Measurements from ENCODE around the gene CNGA3. TPM values are rescaled to one million over a fixed set of nuclear protein-coding genes. Genes with fewer than 3 reads are reported as not detected.

CNGA3 gene
- total and polyA plus RNA-seq, 8 donors = 0.12 to 6.4 (median 0.14) TPM; not detected in 3

- Histone ChIP-seq H3K4me1 (no peaks in the 10 kb centered on the region), H3K9me3 (no peaks in the 10 kb centered on the region), H3K36me3 (no peaks in the 10 kb centered on the region), H3K4me3 (no peak overlapping the region), H3K27me3 (peaks cover 0 to 14% (median 0%) of the 10 kb centered on the region in 3 donors), H3K27ac (no peak overlapping the region)
- DNase-seq = no peak
- TF ChIP-seq POLR2AphosphoS5 (IDR thresholded peaks at IDR 0.05) (no peak), POLR2A (IDR thresholded peaks at IDR 0.05) (no peak), EP300 (IDR thresholded peaks at IDR 0.05) (no peak), CTCF (IDR thresholded peaks at IDR 0.05) (no peak)
- intact Hi-C loops (cut with DNase I; ENCODE audit: low total_unique reads) = no loop called here
- 68 to 79% (median 71%) methylated on average over 4 of the region's 4 CpGs for WGBS, 5 donors
Measured at GRCh38 chr2:98399140-98399539, 52.9 kb downstream of the CNGA3 start.

- H3K36me3 ChIP-seq = no peaks in the 10 kb centered on the region
- intact Hi-C loops (cut with DNase I; ENCODE audit: low total_unique reads) = no loop called here
- DNase-seq = no peak
- no peaks in the 10 kb centered on the region for H3K9me3 ChIP-seq
- TF ChIP-seq CTCF (IDR thresholded peaks at IDR 0.05) (no peak), POLR2A (IDR thresholded peaks at IDR 0.05) (no peak), POLR2AphosphoS5 (IDR thresholded peaks at IDR 0.05) (no peak), EP300 (IDR thresholded peaks at IDR 0.05) (no peak)
- no peaks in the 10 kb centered on the region for H3K4me1 ChIP-seq
- no peak overlapping the region for H3K27ac ChIP-seq
- no peak overlapping the region for H3K4me3 ChIP-seq
- no peaks in the 10 kb centered on the region for H3K27me3 ChIP-seq
Measured at GRCh38 chr2:98403878-98404277, 57.6 kb downstream of the CNGA3 start.

- WGBS, 5 donors = 78 to 95% (median 87%) methylated on average over 2 of the region's 2 CpGs
- DNase-seq = no peak
- H3K27me3 ChIP-seq = no peaks in the 10 kb centered on the region
- no peaks in the 10 kb centered on the region for H3K36me3 ChIP-seq
- no peak overlapping the region for H3K27ac ChIP-seq
- intact Hi-C loops (cut with DNase I; ENCODE audit: low total_unique reads) = no loop called here
- no peaks in the 10 kb centered on the region for H3K4me1 ChIP-seq
- TF ChIP-seq EP300 (IDR thresholded peaks at IDR 0.05) (no peak), CTCF (IDR thresholded peaks at IDR 0.05) (no peak), POLR2A (IDR thresholded peaks at IDR 0.05) (no peak), POLR2AphosphoS5 (IDR thresholded peaks at IDR 0.05) (no peak)
- no peaks in the 10 kb centered on the region for H3K9me3 ChIP-seq
- no peak overlapping the region for H3K4me3 ChIP-seq
Measured at GRCh38 chr2:98404556-98405250, 58.4 kb downstream of the CNGA3 start.

- no peak for TF ChIP-seq EP300 (IDR thresholded peaks at IDR 0.05)
- TF ChIP-seq POLR2AphosphoS5 (IDR thresholded peaks at IDR 0.05) = no peak
- no peak for TF ChIP-seq POLR2A (IDR thresholded peaks at IDR 0.05)
- TF ChIP-seq CTCF (IDR thresholded peaks at IDR 0.05) = no peak
- intact Hi-C loops (cut with DNase I; ENCODE audit: low total_unique reads) = no loop called here
- Histone ChIP-seq H3K27me3 (no peaks in the 10 kb centered on the region), H3K4me3 (no peak overlapping the region), H3K27ac (no peak overlapping the region), H3K36me3 (no peaks in the 10 kb centered on the region), H3K4me1 (no peaks in the 10 kb centered on the region), H3K9me3 (no peaks in the 10 kb centered on the region)
- no peak for DNase-seq
- WGBS, 5 donors = 78 to 85% (median 82%) methylated on average over 2 of the region's 2 CpGs
Measured at GRCh38 chr2:98405301-98405700, 59.0 kb downstream of the CNGA3 start.
